Gastrocnemius medialis (tissue), 4 donors: Measurements from ENCODE around the gene ARSK.

Source experiments
- CTCF ChIP-seq, 5 experiments: fragments of 450-650 bp in 3 of 5; fragments of 200-600 bp in 2 of 5; sonication (generic) in 2 of 5; IDR thresholded peaks in 4 of 5; conservative IDR thresholded peaks in 1 of 5; 1 replicate in 4 of 5; 2 replicates in 1 of 5; pipeline ENCODE4 v1.5.1; 2016 to 2019; ENCODE audit warnings: antibody characterized with exemption in 5 of 5, mild to moderate bottlenecking in 3 of 5, moderate library complexity in 3 of 5
- POLR2A ChIP-seq, 2 donors: fragments of 450-650 bp; IDR thresholded peaks; one replicate each; pipeline ENCODE4 v1.6.1; 2017; ENCODE audit warnings: antibody characterized with exemption in 2 of 2, mild to moderate bottlenecking in 2 of 2, moderate library complexity in 2 of 2

- TF ChIP-seq POLR2A (IDR thresholded peaks at IDR 0.05): no peak
- no peak for TF ChIP-seq CTCF (IDR thresholded peaks at IDR 0.05 in 4 of 5, conservative IDR thresholded peaks at IDR 0.05 in 1 of 5)
These were observed 7.4 kb downstream of the ARSK start for GRCh38 chr5:95562282-95562681.
